Measurements from ENCODE around the gene DSCAML1.

Gene DSCAML1

GRCh38 chr11:117720061-117720511, 76.9 kb downstream of the DSCAML1 start:
- DNase-seq: no peak

GRCh38 chr11:117719480-117719879, 77.5 kb downstream of the DSCAML1 start:
- DNase-seq: no peak

GRCh38 chr11:117717485-117718314, 79.3 kb downstream of the DSCAML1 start:
- no peak for DNase-seq

GRCh38 chr11:117716521-117717440, 80.2 kb downstream of the DSCAML1 start:
- no peak for DNase-seq

GRCh38 chr11:117715801-117716200, 81.2 kb downstream of the DSCAML1 start:
- DNase-seq: no peak

- no peak for DNase-seq
These were observed 83.5 kb downstream of the DSCAML1 start for GRCh38 chr11:117713538-117713991.

- no peak for DNase-seq
These were observed 84.5 kb downstream of the DSCAML1 start for GRCh38 chr11:117712530-117712929.

- no peak for DNase-seq
These were observed 85.7 kb downstream of the DSCAML1 start for GRCh38 chr11:117711331-117711730.

- DNase-seq: no peak
These were observed 86.8 kb downstream of the DSCAML1 start for GRCh38 chr11:117710211-117710610.

GRCh38 chr11:117706322-117706814, 90.6 kb downstream of the DSCAML1 start:
- no peak for DNase-seq

- no peak for DNase-seq
These were observed 91.2 kb downstream of the DSCAML1 start for GRCh38 chr11:117705866-117706265.

- DNase-seq: no peak
These were observed 92.5 kb downstream of the DSCAML1 start for GRCh38 chr11:117704395-117705100.

GRCh38 chr11:117702946-117703598, 93.9 kb downstream of the DSCAML1 start:
- DNase-seq: no peak

- no peak for DNase-seq
These were observed 95.2 kb downstream of the DSCAML1 start for GRCh38 chr11:117701781-117702180.

- no peak for DNase-seq
These were observed 96.5 kb downstream of the DSCAML1 start for GRCh38 chr11:117700551-117700950.

GRCh38 chr11:117697319-117697718, 99.7 kb downstream of the DSCAML1 start:
- no peak for DNase-seq

- DNase-seq: no peak
These were observed 100.5 kb downstream of the DSCAML1 start for GRCh38 chr11:117696540-117696939.

GRCh38 chr11:117693344-117693743, 103.7 kb downstream of the DSCAML1 start:
- DNase-seq: no peak

- DNase-seq: no peak
These were observed 105.5 kb downstream of the DSCAML1 start for GRCh38 chr11:117691516-117691915.

GRCh38 chr11:117691218-117691514, 105.8 kb downstream of the DSCAML1 start:
- DNase-seq: no peak

- DNase-seq: no peak
These were observed 106.4 kb downstream of the DSCAML1 start for GRCh38 chr11:117690484-117691217.

All from activated T-cell treated with anti-CD3 and anti-CD28 coated beads for 4 hours (primary cell).